T-helper 1 cell treated with Interleukin-12 subunit alpha and Interleukin-12 subunit beta and Interleukin-4 antibody, amounts not matched to agents 30 ng/mL and 1 ng/mL, for 36 hours (primary cell): Measurements from ENCODE around the gene GALNT12. TPM values are rescaled to one million over a fixed set of nuclear protein-coding genes. Genes with fewer than 3 reads are reported as not detected.

Source experiments
- intact Hi-C: fragments of 100-400 bp; cut with micrococcal nuclease; formaldehyde crosslinking; loops from one replicate; pipeline ENCODE4 v1.15.1; 2024
- total RNA-seq: library from RNA; stranded (reverse); gene quantifications from 2 replicates; pipeline ENCODE4 v1.2.3, GENCODE V29; 2022

GALNT12 gene
- total RNA-seq, 1 donor from 2014 or later = 3.3 TPM

DNA sequence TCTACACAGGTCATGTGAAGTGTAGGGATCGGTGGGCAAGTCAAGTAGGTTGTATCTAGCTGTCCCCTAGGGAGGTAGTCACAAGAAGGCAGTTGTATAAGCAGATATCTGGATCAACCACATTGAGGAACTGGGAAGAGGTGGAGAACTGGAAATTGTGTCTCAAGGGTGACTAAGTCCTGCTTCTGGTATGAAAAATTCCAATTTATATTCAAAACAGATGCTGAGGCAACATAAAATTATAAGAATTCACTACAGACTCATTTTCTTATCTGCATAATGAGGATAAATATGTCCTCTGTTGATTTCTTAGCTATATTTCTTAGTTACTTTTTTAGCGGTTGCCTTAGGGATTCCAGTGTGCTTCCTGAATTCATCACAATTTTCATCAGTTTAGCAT, 46.8 kb downstream of the GALNT12 start:
- intact Hi-C loops = no loop called here

DNA sequence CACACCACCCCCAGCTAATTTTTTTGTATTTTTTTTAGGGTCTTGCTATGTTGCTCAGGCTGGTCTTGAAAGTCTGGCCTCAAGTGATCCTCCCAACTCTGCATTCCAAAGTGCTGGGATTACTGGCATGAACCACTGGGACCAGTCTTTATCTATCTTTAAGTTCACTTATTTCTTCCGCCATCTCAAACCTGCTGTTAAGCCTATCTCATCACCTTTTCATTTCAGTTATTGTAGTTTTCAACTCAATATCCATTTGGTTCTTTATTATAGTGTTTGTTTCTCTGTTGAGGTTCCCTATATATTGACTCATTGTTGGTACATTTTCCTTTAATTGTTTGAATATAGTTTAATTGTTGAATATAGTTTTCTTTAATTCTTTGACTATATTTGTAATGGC, 48.1 kb downstream of the GALNT12 start:
- intact Hi-C loops = no loop called here

DNA sequence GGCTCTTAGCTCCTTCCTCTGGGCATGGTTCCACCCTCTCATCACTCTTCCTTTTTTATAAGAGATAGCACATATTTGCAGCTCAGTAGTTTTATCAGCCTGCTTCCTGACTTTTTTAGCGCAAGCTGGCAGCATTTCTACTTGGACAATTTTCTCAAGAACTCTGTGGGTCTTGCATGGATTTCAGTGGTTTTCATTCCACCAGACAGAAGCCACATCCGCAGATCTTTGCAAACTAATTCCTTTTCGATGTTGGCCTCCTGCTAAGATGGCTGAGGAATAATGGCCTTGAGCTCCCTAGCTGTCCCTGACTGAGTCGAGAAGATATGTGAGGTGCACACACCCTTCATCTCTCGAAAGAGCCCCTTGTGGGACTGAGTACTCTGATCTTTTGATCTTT, 49.5 kb downstream of the GALNT12 start:
- intact Hi-C loops = no loop called here

DNA sequence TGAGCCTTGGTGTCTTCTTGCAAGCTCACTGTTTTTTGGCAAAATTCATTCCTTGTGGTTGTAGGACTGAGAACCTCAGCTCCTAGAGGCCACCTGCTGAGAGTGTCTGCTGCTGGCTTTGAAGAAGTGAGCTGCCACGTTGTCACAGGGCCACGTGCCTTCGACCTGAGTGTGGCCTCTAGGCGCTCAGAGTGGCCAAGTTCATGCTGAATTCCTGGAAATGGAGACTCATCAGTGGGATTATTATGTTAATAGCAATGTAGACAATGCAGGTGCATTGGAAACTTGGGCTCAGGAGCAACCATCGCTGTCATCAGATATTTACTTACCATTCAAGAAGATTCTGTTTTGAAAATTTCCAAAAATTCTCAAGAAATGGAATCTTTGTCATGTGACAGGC, 52.5 kb downstream of the GALNT12 start:
- intact Hi-C loops = no loop called here

DNA sequence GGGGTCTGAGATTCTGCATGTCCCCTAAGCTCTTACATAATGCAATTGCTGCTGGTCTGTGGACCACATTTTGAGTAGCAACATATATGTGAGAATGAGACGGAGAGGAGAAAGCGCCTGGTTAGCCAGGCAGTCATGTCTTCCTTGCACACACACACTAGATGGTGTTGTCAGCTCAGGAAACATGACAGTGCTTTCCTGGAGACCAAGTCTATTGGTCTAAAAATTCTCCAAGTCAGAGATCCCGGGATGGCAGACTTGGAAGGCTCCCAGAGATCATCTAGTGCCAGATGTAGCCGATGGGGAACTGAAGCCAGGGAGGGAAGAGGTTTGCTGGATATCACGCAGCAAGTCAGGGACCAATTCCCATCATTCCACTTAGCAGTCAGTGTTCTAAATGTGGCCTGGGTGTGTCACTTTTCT, 53.4 kb downstream of the GALNT12 start:
- intact Hi-C loops = no loop called here

DNA sequence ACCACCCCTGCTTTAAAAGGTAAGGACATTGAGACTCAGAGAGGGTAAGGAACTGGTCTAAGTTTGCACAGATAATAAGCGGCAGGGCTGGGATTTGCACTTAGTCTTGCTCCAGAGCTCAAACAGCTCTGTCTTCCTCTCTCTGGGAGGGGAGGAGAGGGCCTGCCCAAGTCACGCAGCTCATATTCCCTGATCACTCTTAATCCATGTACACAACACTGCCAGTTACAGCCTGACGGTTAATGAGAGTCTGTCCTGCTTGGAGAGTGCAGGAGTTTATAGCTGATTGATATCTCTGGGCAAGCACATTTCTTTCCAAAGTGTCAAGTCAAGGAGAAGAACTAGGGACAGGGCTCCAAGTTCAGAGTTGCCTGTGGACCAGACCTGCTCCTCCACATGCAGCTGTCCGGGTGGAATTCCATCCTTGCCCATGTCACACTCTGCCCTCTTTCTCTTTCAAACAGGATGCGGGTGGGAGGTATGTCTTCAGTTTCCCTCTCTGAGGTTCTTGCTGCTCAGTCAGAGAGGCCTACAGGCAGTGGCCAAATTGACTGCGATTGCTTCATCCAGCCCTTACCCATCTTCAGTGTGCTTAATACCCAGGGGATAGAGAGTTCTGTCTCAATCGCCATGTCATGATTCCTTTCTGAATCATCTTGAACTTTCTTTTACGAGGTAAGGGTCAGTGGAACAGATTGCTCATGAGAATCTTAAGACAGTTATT, 54.5 kb downstream of the GALNT12 start:
- intact Hi-C loops = no loop called here

DNA sequence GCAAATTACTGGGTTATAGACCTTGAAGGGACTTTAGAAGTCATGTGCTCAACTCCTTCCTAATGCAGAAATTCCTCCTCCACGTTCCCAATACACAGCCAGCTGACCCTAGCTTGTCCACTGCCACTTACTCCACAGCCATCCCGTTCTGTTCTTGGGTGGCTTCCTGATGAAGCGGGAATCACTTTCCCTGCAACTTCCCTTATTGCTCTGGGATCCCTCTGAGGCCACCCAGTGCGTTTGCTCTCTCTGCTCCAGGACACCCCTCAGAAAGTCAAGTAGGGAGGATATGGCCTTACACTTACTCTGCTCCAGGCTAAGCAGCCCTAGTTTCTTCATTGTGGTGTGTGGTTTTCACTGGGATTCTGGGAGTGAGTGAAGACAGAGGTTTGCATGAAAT, 55.5 kb downstream of the GALNT12 start:
- intact Hi-C loops = no loop called here

DNA sequence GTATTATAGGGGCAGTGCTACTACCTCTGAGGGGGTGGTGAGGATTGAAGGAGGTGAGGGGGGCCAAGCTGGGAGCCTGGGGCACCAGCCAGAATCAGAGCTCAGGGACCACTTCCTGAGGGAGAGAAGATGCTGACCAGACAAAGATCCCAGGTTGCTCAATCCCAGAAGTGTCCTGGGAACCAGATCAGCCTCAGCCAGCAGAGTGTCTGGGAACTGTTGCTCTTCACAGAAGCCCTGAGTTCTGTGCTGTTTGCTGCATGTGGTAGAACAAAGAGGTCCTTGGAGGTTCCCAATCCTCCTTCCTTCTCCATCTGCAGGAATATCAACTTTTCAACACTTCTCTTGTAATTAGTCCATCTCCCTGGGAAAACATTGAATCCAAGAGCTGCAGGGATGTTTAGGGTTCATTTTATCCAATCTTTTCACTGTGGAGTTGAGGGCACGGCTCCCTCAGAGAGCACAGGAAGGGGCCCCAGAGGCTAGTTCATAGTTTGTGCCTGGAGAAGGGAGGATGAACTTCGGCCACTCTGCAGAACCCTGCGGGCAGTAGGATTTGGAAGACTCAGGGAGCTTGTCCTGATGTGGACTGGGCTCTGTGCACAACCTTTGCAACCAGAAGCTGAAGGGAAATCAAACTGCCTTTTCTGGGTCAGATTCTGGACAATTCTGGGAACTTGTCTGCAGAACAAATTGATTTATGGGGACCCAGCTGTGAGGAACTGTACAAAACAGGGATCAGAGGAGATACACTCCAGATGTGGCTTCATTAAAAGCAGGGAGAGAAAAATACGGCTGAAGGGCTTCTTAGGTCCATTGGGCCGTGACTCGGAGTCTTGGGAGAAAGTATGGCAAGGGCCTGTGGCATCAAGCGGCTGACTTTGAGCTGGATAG, 57.1 kb downstream of the GALNT12 start:
- intact Hi-C loops = no loop called here

DNA sequence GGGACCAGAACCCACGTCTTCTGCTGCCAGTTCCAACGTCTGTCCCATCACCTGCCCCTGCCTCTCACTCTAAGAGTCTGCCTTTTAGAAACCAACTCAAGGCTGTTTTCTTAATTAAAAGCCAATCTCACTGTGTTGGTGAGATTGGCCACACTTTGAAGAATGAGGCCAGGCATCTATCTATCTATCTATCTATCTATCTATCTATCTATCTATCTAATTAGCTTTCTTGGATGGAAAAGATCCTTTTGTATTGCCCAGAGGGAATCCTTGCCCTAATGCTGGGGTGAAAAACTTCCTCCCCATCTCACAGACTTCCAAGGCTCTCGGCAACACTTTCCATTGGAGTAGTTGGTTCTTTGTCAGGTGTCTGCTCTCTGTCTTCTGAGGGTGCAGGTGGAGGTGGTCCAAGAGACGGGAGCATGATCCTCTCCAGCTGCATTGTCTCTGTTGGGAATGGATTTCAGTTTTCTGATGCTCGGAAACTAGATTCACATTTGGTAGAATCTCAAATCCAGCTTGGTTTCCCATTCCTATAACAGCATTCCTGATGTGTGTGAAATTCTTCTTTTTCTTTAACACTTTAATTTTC, 57.9 kb downstream of the GALNT12 start:
- intact Hi-C loops = no loop called here

DNA sequence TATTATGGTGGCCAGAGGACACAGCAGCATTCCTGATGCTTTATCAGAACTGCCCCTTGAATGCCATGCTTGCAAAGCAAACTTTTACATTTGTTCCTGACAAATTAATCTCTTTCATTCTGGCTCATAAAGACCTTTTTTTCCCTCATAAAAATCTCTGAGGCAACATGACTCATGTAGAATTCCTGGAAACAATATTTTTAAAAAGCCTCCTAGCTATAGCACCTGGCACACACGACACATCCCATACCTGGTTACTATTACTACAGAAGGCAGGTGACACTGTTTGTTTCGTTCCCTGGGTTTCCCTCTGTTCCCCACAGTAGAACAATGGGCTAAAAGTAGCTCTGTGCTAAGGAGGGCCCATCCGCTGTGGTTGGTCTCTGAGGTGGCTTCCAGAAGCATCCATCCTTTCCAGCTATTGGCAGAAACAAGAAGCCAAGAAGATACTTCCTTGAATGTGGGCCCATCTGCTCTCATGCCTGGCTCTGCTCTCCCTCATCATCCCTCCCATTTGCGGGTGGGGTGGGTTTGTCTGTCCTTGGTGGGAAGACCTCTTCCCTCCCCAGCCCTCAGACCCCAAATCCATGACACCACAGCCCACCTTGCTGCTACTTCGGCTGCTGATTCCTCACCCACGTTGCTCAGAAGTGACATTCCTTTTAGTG, 59.1 kb downstream of the GALNT12 start:
- intact Hi-C loops = no loop called here

DNA sequence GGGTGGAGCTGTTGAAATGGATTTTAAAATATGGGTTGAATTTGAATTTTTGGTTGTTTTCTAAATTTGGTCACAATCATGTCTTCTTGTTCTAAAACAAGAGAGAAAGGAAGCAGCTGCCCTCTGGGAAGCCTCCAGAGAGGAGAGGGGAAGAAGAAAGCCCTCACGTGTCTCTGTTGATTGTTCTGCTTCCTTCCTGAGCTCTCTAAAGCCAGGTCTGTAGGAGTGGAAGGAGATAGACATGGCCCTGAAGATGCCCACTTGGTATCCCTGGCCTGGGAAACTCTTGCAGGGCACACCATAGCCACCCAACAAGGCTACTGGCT, 59.6 kb downstream of the GALNT12 start:
- intact Hi-C loops = no loop called here

DNA sequence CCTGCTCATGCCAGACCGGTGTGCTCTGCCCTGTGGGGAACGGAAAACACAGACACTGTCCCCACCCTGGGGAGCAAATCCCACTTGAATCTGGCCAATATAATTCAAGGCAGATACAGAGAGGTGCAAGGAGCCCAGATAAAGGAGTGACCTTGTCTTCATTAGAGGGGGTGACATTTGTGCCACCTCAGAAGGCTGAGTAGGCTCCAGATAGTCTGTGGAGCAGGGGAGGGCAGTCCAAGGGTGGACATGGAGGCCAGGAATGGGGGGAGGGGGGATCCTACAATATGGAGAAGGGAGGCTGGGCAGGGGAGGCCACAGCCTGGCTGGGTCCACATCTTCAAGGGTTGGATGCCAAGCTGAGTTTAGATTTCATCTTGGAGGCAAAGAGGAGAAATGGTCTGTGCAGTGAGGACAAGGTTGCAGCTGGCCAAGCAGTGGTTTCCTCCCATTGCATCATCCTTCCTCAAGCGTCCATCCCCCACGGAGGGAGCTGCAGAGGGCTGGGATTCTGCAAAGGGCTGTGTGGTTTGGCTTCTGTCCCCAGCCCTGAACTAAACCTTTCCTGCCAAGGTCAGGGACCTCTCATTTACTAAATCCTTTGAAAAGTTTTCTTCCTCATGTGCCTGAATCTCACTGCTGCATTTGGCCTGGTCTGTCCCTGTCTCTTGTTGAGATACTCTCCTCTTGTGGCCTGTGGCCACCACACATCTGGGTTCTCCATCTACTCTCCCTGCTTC, 60.1 kb downstream of the GALNT12 start:
- intact Hi-C loops = no loop called here

DNA sequence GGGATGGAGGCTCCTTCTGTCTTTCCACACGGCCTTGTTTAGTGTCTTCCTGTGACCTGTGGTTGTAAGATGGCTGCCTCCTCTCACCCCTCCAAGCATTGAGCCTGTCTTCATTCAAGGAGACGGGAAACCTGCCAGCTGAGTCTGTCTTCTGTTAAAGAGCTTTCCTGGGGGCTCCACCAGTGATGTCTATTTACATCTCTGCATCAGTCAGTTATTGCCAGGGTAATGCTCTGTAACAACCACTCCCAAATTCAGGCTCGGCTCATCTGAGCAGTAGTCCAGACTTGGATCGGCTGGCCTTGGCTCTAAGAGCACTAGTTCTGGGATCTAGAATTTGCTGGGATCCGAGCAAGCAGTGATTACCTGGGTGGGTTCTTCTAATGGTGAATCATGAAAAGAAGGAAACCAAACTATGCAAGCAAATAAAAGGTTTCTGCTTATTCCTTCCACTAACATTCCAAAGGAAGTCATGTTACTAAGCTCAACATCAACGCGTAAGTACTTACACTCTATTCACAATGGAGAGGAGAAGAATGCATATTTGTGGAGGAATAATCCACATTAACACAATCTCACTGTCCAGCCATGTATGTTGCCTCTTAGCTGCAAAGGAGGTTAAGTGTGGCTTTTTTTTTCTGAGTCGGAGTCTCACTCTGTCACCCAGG, 61.7 kb downstream of the GALNT12 start:
- intact Hi-C loops = no loop called here

DNA sequence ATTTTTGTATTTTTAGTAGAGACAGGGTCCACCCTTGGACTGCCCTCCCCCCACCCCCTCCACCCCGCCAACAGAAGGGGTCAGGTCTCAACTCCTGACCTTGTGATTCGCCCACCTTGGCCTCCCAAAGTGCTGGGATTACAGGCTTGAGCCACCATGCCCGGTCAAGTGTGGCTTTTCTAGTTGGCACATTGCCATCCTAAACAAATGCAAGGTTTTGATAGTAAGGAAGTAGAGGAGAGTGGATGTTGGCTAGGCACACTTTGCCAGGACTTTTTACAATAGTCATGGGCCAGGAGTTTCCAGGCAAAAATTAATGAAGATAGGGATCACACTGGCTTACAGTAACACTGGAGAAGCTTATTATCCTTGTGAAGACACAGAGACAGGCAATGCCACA, 62.4 kb downstream of the GALNT12 start:
- intact Hi-C loops = no loop called here

DNA sequence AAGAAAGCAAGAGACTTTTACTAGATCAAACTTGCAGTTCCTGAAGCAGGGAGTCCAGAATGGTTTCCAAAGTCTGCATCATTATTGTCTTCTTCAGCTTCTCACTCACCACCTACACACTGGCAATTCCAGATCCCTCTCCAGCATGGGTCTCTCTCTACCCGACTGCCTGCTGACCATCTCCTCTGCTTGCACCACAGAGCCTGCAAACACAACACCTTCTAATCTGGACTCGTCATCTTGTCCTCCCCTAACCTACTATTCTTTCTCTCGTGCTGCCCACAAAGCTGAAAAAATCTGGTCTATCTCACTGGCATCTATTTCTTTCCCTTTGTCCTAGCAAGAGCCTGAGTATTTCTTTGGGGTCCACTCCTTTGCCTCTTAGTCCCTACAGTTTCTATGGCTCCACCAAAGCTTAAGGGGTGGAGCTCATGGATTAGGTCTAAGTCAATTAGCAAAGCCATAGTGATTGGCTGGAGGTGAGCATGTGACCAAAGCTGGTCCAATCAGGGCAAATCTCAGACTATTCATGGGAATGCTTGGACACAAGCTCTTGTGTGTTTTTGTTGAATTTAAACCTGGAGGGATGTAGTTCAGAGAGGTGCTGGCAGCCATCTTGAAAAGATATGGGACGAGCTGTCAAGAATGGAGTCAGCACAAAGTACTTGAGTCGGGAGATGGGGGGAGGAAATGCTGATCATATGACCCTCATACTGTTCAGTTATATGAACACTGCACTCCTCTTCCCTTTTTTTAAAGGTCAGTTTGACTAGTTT, 63.5 kb downstream of the GALNT12 start:
- intact Hi-C loops = no loop called here

DNA sequence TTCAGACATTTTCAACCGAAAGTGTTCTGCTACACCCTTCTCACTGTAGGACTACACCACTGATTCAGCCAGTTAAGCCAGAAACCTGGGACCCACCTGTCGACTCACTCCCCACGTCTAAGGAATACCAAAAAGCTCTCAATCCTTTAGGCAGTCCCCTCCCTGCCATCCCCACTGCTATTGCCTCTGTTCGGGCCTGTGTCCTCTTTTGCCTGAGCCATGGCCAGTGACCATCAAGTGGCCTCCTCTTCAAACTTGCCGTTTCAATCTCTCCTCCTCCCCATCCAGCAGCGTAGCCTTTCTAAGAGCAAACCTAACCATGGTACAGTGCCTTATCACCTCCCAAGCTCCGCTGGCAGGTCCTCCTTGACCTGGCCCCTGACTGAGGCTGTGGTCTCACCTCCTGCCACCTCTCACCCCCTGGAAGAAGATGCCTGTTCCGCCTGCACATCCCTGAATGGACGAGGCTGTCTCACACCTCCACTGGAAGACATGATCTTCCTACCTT, 64.1 kb downstream of the GALNT12 start:
- intact Hi-C loops = no loop called here

DNA sequence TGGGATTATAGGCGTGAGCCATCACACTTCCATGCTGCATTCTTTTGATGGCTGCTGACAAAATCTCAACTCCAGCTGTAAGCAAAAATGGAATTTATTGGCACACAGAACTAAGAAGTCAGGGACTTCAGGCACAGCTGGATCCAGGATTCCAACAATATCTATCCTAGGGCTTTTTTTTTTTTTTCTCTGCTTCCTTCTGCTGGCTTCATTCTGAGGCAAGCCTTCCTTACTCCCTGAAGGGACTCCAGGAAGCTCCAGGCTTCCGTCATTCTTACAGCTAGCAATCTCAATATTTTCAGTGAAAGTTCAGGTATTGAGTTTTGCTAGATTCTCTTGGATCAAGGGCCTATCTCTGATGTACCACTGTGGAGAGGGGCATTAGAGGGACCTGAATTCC, 66.1 kb downstream of the GALNT12 start:
- intact Hi-C loops = no loop called here

DNA sequence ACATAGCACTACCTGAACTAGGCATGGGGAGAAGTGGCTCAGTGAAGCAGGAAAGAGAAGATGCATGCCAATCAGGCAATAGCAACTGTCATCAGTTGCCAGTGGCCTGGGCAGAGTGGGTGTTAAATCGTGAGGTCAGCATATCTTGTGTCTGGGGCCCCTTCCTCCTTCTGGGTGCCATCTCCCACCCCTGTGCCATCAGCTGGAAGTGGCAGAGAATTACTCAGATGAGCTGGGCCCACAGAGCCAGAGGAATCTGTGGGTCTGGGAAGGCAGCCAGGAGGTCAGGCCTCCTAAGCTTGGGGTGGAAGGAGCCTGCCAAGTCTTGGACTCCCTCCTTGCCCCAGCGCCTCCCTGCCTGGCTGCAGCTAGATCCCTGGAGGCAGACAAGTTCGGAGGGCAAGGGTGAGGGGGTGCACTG, 66.5 kb downstream of the GALNT12 start:
- intact Hi-C loops = no loop called here

DNA sequence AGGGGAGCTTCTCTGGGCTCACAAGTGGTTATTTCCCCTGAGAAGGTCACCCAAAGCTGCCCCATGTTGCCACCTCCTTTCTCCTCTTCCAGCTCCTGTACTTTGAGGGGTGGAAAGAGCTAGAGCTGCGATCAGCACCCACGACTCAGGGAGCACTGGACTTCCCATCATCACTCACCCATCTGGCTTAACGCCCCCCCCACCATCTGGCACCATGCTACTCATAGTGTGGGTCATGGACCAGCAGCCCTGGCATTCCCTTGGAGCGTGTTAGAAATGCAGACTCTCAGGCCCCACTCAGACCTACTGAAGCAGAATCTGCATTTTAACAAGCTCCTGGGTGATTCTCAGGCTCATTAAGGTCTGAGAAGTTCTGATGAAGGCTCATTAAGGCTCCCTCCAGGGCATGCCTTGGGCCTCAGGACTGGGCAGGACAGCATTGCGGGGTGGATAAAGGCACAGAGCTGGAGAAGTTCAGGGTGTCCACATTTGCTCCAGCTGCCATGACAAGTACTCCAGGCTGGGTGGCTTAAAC, 67.3 kb downstream of the GALNT12 start:
- intact Hi-C loops = no loop called here
